Measurements from ENCODE around the gene ITGB6. TPM values are rescaled to one million over a fixed set of nuclear protein-coding genes. Genes with fewer than 3 reads are reported as not detected.

Gene ITGB6
- total RNA-seq, 1 donor from 2014 or later = 7.6 TPM

DNA sequence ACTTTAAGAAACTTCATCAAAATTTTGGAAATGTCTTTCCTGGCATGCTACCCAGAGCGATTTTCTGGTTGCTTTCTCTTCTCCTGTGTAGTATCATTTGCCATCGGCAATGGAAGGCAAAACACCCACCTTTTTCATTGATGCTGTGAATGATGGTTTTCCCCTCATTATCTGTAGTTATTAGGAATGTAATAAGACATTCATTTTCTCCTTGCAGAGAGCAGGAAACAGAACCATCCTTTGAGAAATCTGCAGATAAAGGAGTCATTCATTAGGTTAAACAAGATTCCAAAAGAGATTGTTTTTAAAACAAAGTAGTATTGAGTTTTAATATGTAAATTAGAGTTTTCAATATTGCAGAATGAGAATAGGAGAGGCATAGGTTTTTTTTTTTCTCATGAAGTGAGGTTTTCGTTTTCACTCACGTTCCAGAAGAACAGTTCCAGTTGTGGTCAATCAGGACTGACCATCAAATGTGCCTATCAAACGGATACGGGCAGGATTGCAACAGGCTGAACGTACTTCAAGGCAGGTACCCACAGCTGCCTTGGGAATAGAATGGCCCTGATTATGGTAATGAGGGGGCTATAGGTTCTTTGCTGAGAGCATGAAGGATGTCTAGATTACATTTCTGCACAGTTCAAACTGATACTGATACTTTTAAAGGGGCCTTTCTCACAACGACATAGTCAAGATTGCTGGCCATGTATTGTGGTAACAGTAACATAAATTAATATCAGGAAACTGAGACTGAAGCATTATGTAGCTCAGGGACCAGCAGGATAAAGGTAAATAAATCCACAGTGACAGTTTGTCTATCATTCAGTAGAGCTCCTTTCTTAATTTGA is 87.9 kb downstream of the ITGB6 start:
- no peak overlapping the region for H3K4me3 Mint-ChIP-seq (ENCODE audit: unreplicated experiment)
- Histone ChIP-seq H4K20me1 (ENCODE audit: insufficient read depth, low read length) (no peaks in the 10 kb centered on the region), H3K79me2 (ENCODE audit: insufficient read depth, low read length) (no peaks in the 10 kb centered on the region), H3K27me3 (ENCODE audit: insufficient read depth, low read length) (no peaks in the 10 kb centered on the region), H3K4me3 (ENCODE audit: insufficient read depth, low read depth, low read length) (no peak overlapping the region), H3K4me2 (ENCODE audit: low read length) (no peak overlapping the region), H2AFZ (ENCODE audit: low read depth, low read length) (no peak overlapping the region), H3K9ac (ENCODE audit: low read length) (no peak overlapping the region), H3K9me3 (ENCODE audit: insufficient read depth, low read depth, low read length) (no peaks in the 10 kb centered on the region), H3K36me3 (ENCODE audit: insufficient read depth, low read length) (no peaks in the 10 kb centered on the region), H3K4me1 (ENCODE audit: insufficient read depth, low read length) (no peaks in the 10 kb centered on the region), H3K27ac (ENCODE audit: low read depth, low read length) (no peak overlapping the region)
- TF ChIP-seq, protein P1, sequence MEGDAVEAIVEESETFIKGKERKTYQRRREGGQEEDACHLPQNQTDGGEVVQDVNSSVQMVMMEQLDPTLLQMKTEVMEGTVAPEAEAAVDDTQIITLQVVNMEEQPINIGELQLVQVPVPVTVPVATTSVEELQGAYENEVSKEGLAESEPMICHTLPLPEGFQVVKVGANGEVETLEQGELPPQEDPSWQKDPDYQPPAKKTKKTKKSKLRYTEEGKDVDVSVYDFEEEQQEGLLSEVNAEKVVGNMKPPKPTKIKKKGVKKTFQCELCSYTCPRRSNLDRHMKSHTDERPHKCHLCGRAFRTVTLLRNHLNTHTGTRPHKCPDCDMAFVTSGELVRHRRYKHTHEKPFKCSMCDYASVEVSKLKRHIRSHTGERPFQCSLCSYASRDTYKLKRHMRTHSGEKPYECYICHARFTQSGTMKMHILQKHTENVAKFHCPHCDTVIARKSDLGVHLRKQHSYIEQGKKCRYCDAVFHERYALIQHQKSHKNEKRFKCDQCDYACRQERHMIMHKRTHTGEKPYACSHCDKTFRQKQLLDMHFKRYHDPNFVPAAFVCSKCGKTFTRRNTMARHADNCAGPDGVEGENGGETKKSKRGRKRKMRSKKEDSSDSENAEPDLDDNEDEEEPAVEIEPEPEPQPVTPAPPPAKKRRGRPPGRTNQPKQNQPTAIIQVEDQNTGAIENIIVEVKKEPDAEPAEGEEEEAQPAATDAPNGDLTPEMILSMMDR (IDR thresholded peaks at IDR 0.05; ENCODE audit: insufficient read depth, low read depth, low read length) = no peak
- no peak for TF ChIP-seq EZH2 (IDR thresholded peaks at IDR 0.05; ENCODE audit: insufficient read depth, low read length)
- no peaks in the 10 kb centered on the region for H3K36me3 Mint-ChIP-seq (ENCODE audit: low read depth, unreplicated experiment)
- no peak for DNase-seq (ENCODE audit: low read depth)
- H3K27ac Mint-ChIP-seq (ENCODE audit: unreplicated experiment) = no peak overlapping the region
- FAIRE-seq = no peak
- H3K27me3 Mint-ChIP-seq (ENCODE audit: low read depth, unreplicated experiment) = no peaks in the 10 kb centered on the region
- peaks cover 6% of the 10 kb centered on the region for H3K4me1 Mint-ChIP-seq (ENCODE audit: low read depth, unreplicated experiment)
- H3K9me3 Mint-ChIP-seq (ENCODE audit: unreplicated experiment) = peaks cover 3% of the 10 kb centered on the region

DNA sequence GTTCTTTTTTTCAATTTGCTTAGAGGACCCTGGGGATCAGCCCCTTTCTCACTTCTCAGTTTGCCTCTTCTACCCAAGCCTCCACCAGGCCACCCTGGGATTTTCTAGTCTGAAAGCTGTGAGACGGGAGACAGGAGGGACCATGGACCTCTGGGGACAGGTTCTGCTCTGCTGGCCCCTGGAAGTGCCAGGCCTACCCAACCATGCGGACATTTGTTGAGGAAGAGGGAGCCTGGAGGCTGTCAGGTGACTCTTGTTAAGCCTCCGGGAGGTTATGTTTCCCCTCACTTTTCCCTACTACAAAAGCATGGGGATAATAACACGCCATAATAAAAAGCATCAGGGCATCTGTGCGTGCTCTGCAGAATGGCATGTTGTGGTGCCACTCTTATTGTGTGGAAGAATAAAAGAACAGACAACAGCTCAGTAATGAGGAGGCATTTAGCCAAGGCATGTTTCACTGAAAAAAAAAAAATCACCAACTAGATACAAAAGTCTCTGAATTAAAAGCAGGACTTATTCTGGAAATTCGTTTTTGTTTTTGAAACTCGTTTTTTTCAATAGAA is 89.3 kb downstream of the ITGB6 start:
- H3K9ac ChIP-seq (ENCODE audit: low read length) = no peak overlapping the region
- H3K36me3 Mint-ChIP-seq (ENCODE audit: low read depth, unreplicated experiment) = no peaks in the 10 kb centered on the region
- no peak for FAIRE-seq
- no peak overlapping the region for H3K27ac ChIP-seq (ENCODE audit: low read depth, low read length)
- H3K4me3 ChIP-seq (ENCODE audit: insufficient read depth, low read depth, low read length) = no peak overlapping the region
- TF ChIP-seq EZH2 (IDR thresholded peaks at IDR 0.05; ENCODE audit: insufficient read depth, low read length) = no peak
- TF ChIP-seq, protein P1 (IDR thresholded peaks at IDR 0.05; ENCODE audit: insufficient read depth, low read depth, low read length) = no peak
- no peaks in the 10 kb centered on the region for H4K20me1 ChIP-seq (ENCODE audit: insufficient read depth, low read length)
- DNase-seq (ENCODE audit: low read depth) = no peak
- H3K4me2 ChIP-seq (ENCODE audit: low read length) = no peak overlapping the region
- H3K9me3 Mint-ChIP-seq (ENCODE audit: unreplicated experiment) = peaks cover 3% of the 10 kb centered on the region
- peak overlapping the region; percentile 7 for H2AFZ ChIP-seq (ENCODE audit: low read depth, low read length)
- no peaks in the 10 kb centered on the region for H3K4me1 ChIP-seq (ENCODE audit: insufficient read depth, low read length)
- H3K27ac Mint-ChIP-seq (ENCODE audit: unreplicated experiment) = peak overlapping the region; percentile 47
- H3K79me2 ChIP-seq (ENCODE audit: insufficient read depth, low read length) = no peaks in the 10 kb centered on the region
- H3K4me1 Mint-ChIP-seq (ENCODE audit: low read depth, unreplicated experiment) = peaks cover 6% of the 10 kb centered on the region
- H3K9me3 ChIP-seq (ENCODE audit: insufficient read depth, low read depth, low read length) = no peaks in the 10 kb centered on the region
- H3K4me3 Mint-ChIP-seq (ENCODE audit: unreplicated experiment) = no peak overlapping the region
- H3K27me3 ChIP-seq (ENCODE audit: insufficient read depth, low read length) = no peaks in the 10 kb centered on the region
- H3K27me3 Mint-ChIP-seq (ENCODE audit: low read depth, unreplicated experiment) = no peaks in the 10 kb centered on the region
- no peaks in the 10 kb centered on the region for H3K36me3 ChIP-seq (ENCODE audit: insufficient read depth, low read length)

Measured in astrocyte (in vitro differentiated cells and primary cell).